Measurements from ENCODE around the gene DMD. TPM values are rescaled to one million over a fixed set of nuclear protein-coding genes. Genes with fewer than 3 reads are reported as not detected.
A peak's percentile ranks its signal among the peaks of the same experiment; 100 is the strongest.

Gene DMD
- total RNA-seq, 1 donor from 2014 or later = 32.2 TPM

DNA sequence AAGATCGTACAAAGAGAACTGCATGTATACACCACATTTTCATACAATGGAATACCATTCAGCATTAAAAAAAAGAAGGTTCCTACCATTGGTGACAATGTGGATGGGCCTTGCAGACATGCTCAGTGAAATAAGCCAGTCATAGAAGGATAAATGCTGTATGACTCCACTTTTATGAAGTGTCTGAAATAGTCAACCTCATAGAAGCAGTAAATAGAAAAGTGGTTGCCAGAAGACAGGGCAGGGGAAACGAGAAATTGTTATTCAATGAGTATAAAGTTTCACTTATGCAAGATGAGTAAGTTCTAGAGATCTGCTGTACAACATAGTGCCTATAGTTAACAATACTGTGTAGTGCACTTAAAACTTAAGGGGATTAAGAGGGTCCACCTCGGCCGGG is 1882.1 kb downstream of the DMD start:
- no peak for DNase-seq (ENCODE audit: low spot score)
- ATAC-seq = no peak

DNA sequence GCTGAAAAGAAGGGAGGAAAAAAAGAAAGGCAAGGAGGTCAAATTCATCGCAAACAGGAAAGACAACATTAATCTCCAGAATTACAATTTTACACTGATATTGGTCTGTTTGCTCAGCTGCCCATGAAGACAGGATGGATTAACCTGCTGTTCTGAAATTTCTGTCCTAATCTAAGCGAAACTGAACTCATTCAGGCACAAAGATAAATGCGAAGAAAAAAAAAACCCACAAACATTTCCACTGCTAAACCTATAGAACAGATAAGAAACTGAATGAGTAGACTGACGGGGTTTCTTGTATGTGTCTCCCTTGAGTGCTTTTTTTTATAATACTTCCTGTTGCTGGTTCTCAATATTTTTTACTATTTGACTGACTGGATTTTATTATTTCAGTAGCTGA is 1887.7 kb downstream of the DMD start:
- ATAC-seq (no peak), DNase-seq (ENCODE audit: low spot score) (no peak)

DNA sequence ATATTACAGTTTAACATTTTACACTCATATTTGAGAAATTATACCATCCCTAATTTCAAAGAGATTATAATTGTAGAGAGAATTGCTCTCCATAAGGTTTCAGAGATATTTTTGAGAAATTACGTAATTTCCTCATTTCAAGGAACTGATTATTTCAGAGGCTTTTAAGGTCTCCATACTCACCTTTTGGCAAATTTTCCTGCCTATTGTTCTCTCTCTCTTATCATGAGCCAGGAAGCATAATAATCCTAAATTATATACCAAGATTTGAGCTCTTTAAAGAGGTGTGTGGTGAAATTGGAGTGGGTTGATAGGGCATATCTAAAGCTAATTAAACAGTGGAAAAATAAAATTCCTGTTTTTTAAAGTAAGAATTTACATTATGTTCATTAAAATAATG is 1890.6 kb downstream of the DMD start:
- ATAC-seq = no peak
- DNase-seq (ENCODE audit: low spot score) = no peak

DNA sequence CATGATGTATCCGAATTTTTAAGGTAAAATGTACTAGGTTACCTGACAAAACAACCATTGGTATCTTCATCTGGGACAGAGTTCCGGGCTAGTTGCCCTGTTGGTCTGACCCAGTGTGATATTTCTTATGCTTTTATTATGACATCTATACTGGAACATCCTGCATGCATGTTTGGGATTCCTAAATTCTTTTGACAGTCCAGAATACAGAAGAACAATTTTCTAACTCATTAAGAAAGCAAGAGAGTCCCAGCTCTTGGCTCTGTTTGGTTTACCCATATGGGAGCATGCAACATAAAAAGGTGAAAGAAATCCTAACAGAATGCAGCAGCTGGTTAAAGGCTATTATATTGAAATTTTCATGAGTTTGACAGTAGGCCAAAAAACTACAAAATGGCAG is 1891.8 kb downstream of the DMD start:
- ATAC-seq (no peak), DNase-seq (ENCODE audit: low spot score) (no peak)

DNA sequence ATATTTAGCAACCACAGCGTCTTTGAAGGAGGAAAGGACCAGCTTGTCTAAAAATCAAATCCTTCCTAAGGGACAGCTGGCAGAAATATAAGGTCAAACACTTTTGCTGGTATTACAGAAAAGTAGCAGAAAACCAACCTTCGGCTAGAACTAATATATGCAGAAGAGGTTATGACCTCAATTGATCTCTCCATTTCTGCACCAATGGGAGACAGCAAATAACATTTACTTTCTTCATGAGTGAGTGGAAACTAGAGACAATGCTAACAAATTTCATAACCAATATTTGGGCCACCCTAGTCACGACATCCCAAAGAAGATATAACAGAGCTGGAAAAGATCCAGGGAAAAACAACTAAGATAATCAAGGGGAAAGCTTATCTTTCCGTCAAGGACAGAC is 1892.5 kb downstream of the DMD start:
- ATAC-seq = peak; percentile 24
- DNase-seq (ENCODE audit: low spot score) = no peak

DNA sequence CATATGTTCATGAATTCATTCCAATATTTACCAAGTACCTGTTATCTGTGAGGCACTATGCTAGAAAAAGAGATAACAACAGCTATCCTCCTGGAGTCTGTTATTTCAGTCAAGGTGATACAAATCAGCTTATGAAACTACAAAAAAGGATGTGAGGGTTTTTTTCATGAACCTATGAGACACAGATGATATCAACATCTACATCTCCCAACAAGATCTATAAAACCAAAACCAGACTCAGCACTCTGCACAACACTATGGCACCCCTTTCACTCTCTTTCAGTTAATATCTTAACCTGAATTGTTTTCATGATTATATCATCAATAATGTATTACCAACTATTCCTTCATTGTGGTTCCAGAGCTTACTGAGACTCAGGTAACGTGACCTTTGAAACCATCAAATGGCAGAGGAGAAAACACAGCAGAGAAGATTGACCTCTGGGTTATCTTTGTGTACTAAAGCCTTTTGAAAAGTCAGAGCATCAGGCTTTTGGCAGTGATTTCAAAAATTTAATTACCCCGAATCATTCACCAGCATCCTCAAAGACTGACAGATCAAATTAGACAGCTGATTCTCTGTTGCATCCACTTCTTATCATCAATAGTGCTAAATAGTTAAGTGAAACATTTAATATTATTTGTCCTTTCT is 1894.9 kb downstream of the DMD start:
- DNase-seq (ENCODE audit: low spot score) (no peak), ATAC-seq (peak; percentile 79)

DNA sequence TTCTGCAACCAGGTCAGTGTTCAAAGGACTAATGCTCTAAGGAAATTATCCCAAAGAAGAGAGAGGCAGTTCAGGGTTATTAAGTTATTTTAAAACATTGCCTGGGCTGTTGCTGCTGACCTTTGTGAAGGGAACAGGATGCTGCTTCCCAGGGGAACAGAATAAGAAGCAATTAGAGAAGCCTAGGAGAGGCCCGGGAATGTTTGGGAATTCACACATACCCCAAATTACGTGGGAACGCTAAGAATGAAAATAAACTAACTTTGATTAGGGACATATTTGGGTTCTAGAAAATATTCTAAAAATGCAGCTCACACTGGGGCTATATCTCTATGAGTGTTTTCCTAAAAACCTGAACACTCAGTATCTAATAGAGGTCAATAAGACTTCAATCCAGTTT is 1896.4 kb downstream of the DMD start:
- no peak for ATAC-seq
- no peak for DNase-seq (ENCODE audit: low spot score)

DNA sequence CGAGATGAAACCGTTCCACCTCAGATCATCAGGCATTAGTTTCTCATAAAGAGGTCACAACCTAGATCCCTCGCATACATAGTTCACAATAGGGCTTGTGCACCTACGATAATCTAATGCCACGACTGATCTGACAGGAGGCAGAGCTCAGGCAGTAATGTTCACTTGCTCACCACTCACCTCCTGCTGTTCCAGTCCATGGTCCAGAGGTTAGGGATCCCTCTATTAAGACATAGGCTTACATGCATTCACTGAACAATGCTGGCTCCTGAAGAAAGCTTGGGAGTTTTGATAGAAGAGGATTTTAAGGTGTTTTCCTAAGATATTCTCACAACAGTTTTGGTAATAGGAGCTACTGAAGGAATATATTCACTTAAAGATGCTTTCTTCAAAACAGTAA is 1903.4 kb downstream of the DMD start:
- no peak for DNase-seq (ENCODE audit: low spot score)
- ATAC-seq = peak; percentile 77

DNA sequence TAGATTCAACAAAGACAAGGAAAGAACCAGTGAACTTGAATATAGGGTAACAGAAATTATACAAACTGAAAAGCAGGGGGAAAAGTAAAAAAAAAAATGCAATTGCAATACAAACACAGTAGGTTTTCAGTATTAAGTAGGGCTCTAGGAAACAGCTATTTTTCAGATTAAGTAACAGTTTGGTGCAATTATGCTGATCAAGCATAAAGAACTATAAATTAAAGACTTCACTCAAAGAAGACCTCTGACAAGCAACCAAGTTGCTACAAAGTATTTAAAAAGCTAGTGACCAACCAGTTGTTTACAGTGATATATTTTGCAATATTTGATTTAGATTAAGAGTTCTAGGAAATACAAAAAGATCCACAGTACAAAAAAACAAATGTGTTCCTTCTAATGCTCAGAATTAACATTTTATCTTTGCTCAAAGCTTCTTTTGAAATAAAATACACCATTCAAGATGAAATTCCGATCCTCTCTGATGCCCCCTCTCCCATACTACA is 1908.7 kb downstream of the DMD start:
- DNase-seq (ENCODE audit: low spot score) (no peak), ATAC-seq (peak; percentile 57)

DNA sequence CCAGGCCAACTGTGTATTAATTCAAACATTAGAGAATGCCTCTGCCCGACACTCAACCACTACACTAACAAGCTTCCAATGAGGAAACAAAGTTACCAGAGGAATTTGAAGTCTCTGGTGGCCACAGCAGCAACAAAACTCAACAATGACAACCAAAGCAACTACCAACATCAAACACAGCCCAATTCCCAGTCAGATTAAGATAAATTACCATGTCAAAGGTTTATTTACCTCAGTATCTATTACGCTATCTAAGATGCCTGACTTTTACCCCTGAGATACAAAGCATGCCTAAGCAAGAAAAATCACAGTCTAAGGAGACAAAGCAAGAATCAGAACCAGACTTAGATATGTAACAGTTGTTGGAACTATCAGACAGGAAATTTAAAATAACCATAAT is 1909.4 kb downstream of the DMD start:
- DNase-seq (ENCODE audit: low spot score) (no peak), ATAC-seq (no peak)

DNA sequence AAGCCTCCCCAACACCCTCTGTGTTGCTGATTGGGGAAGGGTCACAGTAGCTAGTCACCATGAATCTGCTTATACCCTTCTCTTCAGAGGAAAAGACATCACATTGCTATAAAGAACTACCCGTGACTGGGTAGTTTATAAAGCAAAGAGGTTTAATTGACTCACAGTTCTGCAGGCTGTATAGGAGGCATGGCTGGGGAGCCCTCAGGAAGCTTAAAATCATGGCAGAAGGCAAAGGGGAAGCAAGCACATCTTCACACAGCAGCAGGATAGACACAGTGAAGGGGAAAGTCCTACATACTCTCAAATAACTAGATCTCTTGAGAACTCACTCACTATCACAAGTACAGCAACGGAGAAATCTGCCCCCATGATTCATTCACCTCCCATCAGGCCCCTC is 1910.1 kb downstream of the DMD start:
- ATAC-seq (no peak), DNase-seq (ENCODE audit: low spot score) (no peak)

DNA sequence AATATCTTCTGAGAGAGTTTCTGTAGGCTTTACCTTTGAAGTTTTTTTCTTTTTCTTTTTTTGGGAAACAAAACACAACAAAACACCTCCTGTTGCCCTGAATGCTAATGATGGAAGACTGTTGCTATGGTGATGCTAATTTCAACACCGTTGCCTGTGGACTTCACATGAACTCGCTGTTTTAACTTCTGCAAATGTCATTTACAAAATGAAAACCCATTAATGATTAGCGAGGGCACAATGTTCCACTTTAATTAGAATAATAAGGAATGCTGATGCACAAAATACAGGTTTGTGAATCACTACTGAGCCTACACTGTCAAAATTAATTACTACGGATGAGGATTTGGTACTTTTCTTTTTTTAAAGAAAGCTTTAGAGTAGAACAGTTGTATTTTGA is 1912.4 kb downstream of the DMD start:
- DNase-seq (ENCODE audit: low spot score) (no peak), ATAC-seq (peak; percentile 45)

DNA sequence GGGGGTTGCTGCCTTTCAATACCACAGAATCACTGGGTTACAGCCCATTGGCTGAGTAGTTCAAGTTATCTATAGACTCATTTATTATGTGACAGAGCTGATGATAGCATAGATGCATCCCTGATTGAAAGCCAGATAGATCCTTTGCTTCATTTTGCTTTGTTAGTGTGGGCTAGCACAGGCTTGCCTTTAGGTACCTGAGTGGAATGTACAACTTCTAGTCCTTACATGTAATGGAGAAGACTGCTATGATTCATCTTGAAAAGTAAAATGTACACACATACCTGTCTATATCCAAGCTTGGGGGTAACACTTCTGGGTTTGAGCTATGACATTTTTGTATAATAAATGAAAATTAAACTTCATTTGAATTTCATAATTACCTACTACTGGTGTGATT is 1913.5 kb downstream of the DMD start:
- DNase-seq (ENCODE audit: low spot score) (no peak), ATAC-seq (no peak)

DNA sequence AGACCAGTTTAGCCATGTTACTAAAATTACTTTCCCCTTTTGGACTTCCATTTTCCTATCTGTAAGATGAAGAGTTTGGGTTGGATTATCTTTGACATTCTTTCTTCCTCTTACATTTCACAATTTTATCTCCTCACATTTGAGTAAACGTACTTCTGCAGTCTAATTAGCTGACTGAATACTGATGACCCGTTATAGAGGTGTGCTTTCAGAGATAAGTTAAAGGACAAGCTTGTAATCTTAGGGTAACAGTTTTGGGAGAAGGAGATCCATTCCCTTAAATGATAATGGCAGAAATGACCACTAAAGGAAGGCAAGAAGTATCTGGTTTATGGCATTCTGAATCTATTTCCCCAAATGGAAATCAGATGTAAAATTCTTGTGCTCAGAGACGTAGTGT is 1916.9 kb downstream of the DMD start:
- no peak for DNase-seq (ENCODE audit: low spot score)
- no peak for ATAC-seq

DNA sequence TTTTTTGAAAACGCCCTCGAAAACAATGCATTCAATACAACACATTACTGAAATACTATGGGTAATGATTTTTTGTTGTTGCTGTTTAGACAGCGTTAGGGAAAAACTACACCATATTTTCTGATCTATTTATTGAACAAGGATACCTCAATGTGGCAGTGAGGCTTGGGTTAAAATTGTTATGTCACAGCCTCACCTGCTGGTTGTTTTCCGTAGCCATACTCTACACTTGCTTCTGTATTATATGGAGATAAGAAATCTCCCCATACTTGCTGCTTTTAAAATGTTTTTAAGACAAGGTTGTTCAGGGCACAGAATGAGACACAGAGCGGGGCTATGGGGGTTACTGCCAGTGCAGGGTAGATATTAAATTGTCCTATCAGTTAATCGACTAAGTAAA is 1917.9 kb downstream of the DMD start:
- ATAC-seq = no peak
- no peak for DNase-seq (ENCODE audit: low spot score)

DNA sequence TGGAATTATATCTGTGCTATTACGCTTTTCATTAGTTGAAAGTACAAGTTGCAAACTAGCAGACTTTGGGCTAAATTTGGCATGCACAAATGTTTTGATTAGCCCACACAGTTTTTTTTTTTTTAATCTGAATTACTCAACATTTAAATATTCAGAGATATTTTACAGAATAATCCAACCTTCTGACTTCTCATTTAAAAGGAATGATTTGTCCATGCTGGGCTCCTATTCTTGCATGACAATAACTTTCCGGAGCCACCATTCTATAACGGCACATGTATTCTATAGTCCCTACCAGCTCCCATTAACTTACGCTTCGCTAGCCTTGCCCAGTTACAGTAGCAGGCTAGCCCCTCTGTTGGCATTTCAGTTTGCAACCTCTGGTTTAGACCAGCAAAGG is 1920.2 kb downstream of the DMD start:
- DNase-seq (ENCODE audit: low spot score) = no peak
- no peak for ATAC-seq

DNA sequence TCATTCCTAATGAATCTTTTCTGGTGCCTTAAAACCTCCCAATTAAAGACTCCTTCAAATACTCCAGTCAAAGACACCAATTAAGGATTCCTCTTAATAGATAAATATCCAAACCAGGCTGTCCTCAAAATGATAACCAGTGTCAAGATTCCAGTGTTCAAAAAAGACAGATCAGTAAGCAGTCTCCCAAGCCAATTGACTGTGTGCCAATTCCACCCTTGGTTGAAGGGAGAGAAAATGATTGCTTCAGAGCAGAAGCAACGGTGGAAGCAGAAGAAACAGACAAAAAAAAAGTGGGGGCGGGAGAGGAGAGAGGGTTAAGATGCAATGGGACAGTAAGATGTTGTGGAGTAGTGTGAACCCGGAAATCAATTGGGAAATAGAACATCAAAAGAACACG is 1923.5 kb downstream of the DMD start:
- DNase-seq (ENCODE audit: low spot score) (peak; percentile 47), ATAC-seq (peak; percentile 66)

DNA sequence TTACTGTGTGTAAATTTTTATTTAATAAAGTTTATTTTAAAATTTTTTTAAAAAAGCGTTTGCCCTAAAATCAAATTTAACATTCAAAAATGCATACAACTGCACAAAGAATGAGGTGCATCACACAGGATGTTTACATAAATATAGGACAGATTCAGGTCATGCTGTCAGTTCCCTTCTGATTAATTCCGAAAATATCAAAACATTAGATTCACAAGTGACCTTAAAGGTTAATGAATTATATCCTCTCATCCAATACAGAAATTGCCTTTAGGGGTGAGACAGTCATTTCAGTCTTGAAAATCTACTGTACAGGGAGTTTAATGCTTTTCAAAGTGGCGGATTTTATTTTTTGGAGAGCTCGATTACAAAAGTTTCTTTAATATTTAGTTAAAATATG is 1930.8 kb downstream of the DMD start:
- no peak for ATAC-seq
- DNase-seq (ENCODE audit: low spot score) = no peak

DNA sequence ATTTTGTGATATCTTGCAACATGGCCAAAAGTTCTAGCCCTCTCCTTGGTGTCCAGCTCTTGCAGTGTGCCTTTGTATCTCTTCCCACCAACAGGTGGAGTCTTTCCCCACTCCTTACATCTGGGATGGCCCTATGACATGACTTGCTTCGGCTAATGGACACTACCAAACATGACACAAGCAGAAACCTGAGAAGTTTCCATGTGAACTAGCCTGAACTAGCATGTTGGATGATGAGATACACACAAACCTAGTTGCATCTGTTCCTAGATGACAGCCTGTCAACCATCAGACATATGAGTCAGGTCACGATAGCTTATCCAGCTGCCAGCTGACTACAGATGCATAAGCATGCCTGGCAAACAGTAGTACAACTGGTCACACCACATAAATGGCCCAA is 1932.0 kb downstream of the DMD start:
- ATAC-seq (peak; percentile 96), DNase-seq (ENCODE audit: low spot score) (no peak)

DNA sequence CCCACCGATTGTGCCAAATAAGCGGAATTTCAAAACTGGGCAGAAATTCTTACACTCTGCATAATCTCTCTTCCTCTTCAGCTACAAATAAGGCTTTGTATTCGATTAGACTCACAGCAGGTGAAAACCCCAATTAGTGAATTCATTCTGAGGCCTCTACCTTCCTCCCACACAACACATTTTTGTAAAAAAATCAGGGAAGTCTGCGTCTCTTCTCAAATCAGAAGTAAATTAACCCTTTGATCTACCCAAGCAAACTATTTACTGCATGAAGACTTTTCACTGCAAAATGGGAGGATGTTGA is 1938.9 kb downstream of the DMD start:
- ATAC-seq = no peak
- no peak for DNase-seq (ENCODE audit: low spot score)

DNA sequence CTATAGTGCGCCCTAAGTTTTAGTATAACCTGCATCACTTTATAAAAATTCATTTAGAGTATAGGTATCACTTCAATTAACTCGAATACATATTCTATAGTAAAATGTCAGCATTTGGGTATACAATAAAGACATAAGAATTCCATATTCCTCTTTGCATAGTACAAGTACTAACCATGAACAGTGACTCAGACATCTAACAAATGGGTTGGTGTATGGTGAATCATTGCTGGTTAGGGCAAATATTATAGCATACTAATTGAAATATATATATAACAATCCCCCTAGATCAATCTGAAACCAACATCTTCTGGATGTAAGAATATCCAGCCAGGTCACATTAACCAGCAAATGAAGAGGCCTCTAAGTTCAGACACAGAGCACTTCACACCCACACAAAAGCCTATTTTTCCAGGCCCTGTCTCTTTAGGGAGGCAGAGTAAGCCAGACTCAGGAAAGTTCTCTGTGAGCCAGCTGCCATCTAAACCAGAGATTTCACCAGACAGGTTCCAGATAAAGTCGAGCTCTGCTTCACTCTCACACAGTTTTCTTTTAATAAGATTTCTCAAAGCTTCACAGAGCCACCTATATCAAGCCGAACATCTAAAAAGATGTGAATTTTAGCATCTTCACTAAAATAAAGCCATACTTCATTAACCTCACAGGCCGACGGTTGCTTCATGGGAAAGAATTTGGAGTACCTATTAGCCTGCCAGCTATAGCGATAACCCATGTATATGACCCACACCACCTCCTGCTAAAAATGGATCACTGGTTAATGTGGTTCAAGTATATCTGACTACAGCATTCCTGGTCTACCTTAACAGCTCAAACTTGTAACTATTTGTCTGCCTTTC is 1939.5 kb downstream of the DMD start:
- DNase-seq (ENCODE audit: low spot score) (no peak), ATAC-seq (no peak)

DNA sequence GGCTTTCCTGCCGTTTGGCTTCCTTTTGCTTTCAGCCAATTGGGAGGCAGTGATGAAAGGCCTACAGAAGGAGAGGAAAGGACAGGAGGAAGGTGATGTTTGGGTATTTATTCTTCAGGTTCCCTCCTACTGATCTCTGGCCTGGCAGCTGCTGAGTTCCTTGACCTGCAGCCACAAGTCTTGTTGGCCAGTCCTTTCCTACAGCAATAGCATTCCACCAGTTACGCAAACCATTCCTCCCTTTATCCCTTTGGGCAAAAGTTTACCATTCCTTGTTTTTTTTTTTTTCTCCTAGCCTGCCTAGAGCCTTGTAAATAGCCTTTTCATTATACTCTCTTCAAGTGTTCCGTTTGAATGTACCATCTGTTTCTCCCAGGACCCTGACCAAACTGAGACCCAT is 1941.4 kb downstream of the DMD start:
- no peak for DNase-seq (ENCODE audit: low spot score)

DNA sequence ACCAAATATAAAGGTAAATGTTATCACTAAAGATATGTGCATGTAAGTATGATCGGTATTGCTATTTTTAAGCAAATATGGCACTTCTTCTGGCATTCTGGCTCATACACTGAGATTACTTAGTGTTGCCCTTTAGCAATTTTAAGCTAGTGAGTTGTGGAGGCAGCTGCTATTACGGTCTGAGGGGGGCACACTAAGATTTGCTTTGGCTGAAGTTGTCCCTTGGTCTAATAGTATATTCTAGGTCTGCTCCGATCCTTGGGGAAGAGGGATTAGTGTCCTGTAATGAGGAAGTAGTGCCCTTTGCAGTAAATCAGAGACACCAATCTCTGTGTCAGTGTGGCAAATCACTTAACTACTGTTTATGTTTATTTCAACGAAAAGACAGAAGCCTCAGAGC is 1943.0 kb downstream of the DMD start:
- no peak for DNase-seq (ENCODE audit: low spot score)
- ATAC-seq = no peak

More for the DNA sequence above, 1941.4 kb downstream of the DMD start:
- no peak for ATAC-seq

Data from left lobe of liver (tissue), 2 donors.